Mucosa of descending colon (tissue), 3 donors: ENCODE measurements around the gene UCN2. TPM values are rescaled to one million over a fixed set of nuclear protein-coding genes. Genes with fewer than 3 reads are reported as not detected.

ENCODE experiments used
- ATAC-seq: fragments of 200-7000 bp; cut with Tn5 transposase; one replicate; pipeline ENCODE4 v1.9.1; 2020; ENCODE audit warnings: mild to moderate bottlenecking, moderate library complexity
- DNase-seq, 3 donors: peaks; one replicate each; pipeline ENCODE4 v3.0.0-alpha.2; 2020
- H3K36me3 ChIP-seq: fragments of 200-600 bp; one replicate; pipeline ENCODE4 v1.8.0; 2021; ENCODE audit warnings: low read depth, mild to moderate bottlenecking
- H3K4me1 ChIP-seq: fragments of 200-600 bp; one replicate; pipeline ENCODE4 v1.8.0; 2021; ENCODE audit warnings: low read depth, mild to moderate bottlenecking
- H3K4me3 ChIP-seq: fragments of 200-600 bp; one replicate; pipeline ENCODE4 v1.8.0; 2021; ENCODE audit warnings: mild to moderate bottlenecking
- H3K9me3 ChIP-seq: fragments of 200-600 bp; one replicate; pipeline ENCODE4 v1.8.0; 2021; ENCODE audit warnings: mild to moderate bottlenecking
- intact Hi-C, 2 donors: fragments of 100-400 bp; cut with DNase I in 1 of 2; cut with micrococcal nuclease in 1 of 2; formaldehyde crosslinking; loops; one replicate each; pipeline versions ENCODE4 v1.11.0 to v1.11.1; 2022; cut with DNase I, micrococcal nuclease
- long read RNA-seq, 2 donors: library from polyadenylated mRNA; unstranded; transcript quantifications; one replicate each; pipeline ENCODE4 v2.0.0, GENCODE V29; 2019 to 2021
- total RNA-seq, 3 donors: library from RNA; stranded (reverse); fragmentation: NEBNext Ultra II Directional in 2 of 3; extraction: Animal tissue kit (Norgen Biotek cat#: 25700) in 2 of 3; gene quantifications; one replicate each; pipeline versions ENCODE4 v1.2.1 to v1.2.4, GENCODE V29; 2021 to 2023
- TF ChIP-seq, protein P1 (sequence below): fragments of 200-600 bp; IDR thresholded peaks from one replicate; pipeline ENCODE4 v1.8.0; 2022; ENCODE audit warnings: antibody characterized with exemption, mild to moderate bottlenecking
- donor health status: DM: no; HTN: no; CAD: no; lungs with moderate emphysema.
- donor health status: DM: no; HTN: no; CAD: no.
- donor health status: DM: no; HTN: yes; CAD: no.

Gene UCN2, protein sequence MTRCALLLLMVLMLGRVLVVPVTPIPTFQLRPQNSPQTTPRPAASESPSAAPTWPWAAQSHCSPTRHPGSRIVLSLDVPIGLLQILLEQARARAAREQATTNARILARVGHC
- total RNA-seq: under 1 TPM in 1 of 3 donors, not detected in 2; 0.19 TPM
- long read RNA-seq, donor 1: 0 reads
- long read RNA-seq, donor 2: 0 reads

DNA sequence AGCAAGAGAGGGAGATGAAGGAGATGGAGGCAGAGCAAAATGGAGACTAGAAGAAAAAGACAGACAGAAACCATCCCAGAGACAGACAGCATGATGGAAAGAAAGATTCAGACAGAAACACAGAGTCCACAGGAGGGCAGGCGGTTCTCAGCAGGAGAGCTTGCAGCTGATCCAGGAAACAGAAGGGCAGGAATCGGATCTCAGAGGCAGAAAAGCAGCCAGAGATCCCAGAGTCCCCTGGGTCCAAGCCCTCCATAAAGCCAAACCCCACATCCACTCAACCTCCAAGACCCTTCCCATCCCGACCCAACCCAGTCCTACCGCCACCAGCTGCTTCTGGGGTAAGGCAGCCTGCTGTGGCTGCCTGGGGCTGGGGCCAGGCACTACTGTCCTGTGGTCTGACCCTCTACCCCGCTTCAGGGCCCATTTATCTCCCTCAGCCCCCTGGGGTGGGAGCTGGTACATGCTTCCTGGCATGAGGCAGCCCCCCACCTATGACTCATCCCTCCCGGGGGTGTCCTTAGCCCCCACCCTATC, at the start of gene UCN2:
Gene UCN2, minus strand, starts transcription at position 400 of the 537 bp plus-strand sequence. CDS start 657 bp downstream, outside the sequence.
- DNase-seq (no peak), ATAC-seq (no peak)
- no peaks in the 10 kb centered on the region for H3K9me3 ChIP-seq
- no peak within 1 kb of the TSS for H3K4me3 ChIP-seq
- no peaks in the 10 kb centered on the region for H3K36me3 ChIP-seq
- no peaks in the 10 kb centered on the region for H3K4me1 ChIP-seq
- intact Hi-C loops: no loop called here
- TF ChIP-seq, protein P1, sequence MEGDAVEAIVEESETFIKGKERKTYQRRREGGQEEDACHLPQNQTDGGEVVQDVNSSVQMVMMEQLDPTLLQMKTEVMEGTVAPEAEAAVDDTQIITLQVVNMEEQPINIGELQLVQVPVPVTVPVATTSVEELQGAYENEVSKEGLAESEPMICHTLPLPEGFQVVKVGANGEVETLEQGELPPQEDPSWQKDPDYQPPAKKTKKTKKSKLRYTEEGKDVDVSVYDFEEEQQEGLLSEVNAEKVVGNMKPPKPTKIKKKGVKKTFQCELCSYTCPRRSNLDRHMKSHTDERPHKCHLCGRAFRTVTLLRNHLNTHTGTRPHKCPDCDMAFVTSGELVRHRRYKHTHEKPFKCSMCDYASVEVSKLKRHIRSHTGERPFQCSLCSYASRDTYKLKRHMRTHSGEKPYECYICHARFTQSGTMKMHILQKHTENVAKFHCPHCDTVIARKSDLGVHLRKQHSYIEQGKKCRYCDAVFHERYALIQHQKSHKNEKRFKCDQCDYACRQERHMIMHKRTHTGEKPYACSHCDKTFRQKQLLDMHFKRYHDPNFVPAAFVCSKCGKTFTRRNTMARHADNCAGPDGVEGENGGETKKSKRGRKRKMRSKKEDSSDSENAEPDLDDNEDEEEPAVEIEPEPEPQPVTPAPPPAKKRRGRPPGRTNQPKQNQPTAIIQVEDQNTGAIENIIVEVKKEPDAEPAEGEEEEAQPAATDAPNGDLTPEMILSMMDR: no peak

DNA sequence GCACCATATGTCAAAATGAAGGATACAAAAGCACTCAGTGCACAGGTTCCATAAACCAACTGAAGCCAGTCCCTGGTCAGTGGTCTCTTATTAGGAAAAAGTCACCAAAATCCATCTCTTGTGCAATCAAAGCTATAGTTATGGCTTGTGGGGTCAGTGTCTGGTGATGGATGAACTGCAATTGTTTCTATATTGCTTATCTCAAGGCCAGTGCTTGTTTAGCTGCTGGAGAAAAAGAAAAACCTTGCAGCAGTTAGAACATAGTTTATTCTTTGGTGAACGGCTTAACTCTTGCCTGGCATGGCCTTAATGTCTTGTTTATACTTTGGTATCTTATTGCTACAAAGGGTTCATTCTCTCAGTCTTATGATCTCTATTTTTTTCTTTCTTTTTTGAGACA, 48.7 kb upstream of the UCN2 start:
- H3K4me1 ChIP-seq: peaks cover 6% of the 10 kb centered on the region
- no peak overlapping the region for H3K4me3 ChIP-seq
- no peak for ATAC-seq
- no peak for DNase-seq
- H3K36me3 ChIP-seq: no peaks in the 10 kb centered on the region
- intact Hi-C loops: no loop called here
- peaks cover 11% of the 10 kb centered on the region for H3K9me3 ChIP-seq
- TF ChIP-seq, protein P1: no peak

DNA sequence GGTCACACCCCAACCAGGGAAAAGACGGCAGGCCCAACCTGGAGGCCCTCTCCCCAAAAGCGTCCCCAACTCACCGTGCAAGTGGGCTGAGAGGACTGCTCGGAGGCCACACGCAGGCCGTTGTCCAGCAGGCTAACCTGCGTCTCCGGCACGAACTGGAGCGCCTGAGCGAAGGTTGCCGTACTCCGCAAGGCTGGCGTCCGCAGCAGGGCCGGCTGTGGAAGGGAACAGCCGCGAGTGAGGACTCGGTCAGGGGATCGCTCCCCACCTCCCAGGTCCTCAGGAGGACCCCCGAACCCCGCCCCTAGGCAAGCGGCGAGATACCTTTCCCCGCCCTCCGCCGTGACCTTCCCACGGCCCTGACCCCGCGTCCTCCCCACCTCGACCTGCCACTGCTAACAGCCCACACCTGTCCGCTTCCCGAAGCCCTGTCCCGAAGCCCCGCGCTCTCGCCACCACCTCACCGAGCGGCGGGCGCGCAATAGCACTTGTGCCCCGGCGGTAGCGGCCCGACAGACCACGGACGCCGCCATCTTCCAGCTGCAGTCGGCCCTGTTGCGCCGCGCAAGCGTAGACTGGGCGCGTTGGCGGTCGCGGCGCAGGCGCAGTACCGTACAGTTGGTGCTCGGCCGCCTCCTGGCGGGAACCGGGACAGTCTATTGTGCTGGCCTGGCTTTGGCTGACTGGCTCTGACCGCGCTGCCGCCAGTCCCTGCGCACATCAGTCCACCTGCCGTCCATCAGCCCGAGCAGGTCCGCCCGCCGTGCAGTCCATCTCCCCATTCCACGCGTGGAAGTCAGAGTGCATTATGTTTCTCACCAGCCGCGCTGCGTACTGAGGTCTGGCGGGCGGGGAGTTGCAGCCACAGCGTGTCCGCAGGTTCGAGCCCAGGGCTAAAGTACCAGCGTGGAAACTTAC, 45.8 kb upstream of the UCN2 start, which contains the start of gene UQCRC1:
Gene UQCRC1, minus strand, starts transcription at position 559 of the 918 bp plus-strand sequence. Its CDS starts 26 bp downstream, at position 533.
- ATAC-seq: peak; percentile 99
- peaks cover 6% of the 10 kb centered on the region for H3K4me1 ChIP-seq
- DNase-seq: peak; percentile 92 to 96 (median 94)
- intact Hi-C loops: no loop called here
- H3K36me3 ChIP-seq: peaks cover 2% of the 10 kb centered on the region
- peak within 1 kb of the TSS; percentile 89 for H3K4me3 ChIP-seq
- H3K9me3 ChIP-seq: no peaks in the 10 kb centered on the region
- TF ChIP-seq, protein P1: peak; percentile 61

DNA sequence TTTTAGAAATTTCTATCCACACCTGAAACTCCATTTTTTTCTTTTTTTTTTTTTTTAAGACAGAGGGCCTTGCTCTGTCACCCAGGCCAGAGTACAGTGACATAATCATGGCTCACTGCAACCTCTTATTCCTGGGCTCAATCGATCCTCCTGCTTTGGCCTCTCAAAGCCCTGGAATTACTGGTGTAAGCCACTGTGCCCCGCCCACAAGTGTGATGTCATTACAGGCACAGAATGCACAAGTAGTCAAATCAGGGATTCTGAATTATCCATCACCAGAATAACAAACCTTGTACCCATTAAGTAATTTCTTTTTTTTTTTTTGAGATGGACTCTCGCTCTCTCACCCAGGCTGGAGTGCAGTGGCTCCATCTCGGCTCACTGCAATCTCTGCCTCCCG, 43.9 kb upstream of the UCN2 start:
- TF ChIP-seq, protein P1: no peak
- intact Hi-C loops: no loop called here
- Histone ChIP-seq H3K4me1 (peaks cover 6% of the 10 kb centered on the region), H3K36me3 (peaks cover 13% of the 10 kb centered on the region), H3K4me3 (no peak overlapping the region), H3K9me3 (no peaks in the 10 kb centered on the region)
- DNase-seq (peak in 1 of 3 donors; percentile 55), ATAC-seq (no peak)

DNA sequence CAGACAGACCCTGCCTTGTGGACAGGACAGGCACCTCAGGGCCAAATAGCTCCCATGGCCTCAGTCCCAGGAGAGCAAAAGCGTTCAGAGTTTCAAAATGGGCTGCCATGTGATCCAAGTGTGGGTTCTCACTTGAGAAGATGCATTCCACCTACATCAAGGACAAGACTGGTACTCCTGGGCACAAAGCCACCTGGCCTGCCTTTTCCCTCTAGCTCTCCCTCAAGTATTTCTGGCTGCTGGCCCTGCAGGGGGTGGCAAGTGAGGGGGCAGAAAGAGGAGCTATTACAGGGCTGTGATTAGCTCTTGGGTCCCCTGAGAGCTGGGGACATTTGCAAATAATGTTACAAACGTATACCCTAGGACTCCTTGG, 38.0 kb upstream of the UCN2 start:
- Histone ChIP-seq H3K4me1 (no peaks in the 10 kb centered on the region), H3K9me3 (no peaks in the 10 kb centered on the region), H3K36me3 (peaks cover 37% of the 10 kb centered on the region), H3K4me3 (no peak overlapping the region)
- intact Hi-C loops: no loop called here
- ATAC-seq (no peak), DNase-seq (no peak)
- TF ChIP-seq, protein P1: no peak
